Cardiac muscle cell (in vitro differentiated cells and primary cell): ENCODE data around the gene TSPAN2. TPM values are rescaled to one million over a fixed set of nuclear protein-coding genes. Genes with fewer than 3 reads are reported as not detected.
A peak's percentile ranks its signal among the peaks of the same experiment; 100 is the strongest.

Experiments used
- DNase-seq, 2 donors: peaks; one replicate each; pipeline versions ENCODE4 v3.0.0 to v3.0.0-alpha.2; 2010 to 2017; ENCODE audit warnings: low read depth in 1 of 2, low spot score in 1 of 2
- H3K27ac ChIP-seq: fragments of 200-600 bp; sonication (generic); 2 replicates; pipeline ENCODE4 v1.5.1; 2016
- H3K27me3 ChIP-seq: fragments of 200-600 bp; sonication (generic); 2 replicates; pipeline ENCODE4 v1.6.0; 2016; ENCODE audit warnings: control low read depth
- H3K36me3 ChIP-seq: fragments of 200-600 bp; sonication (generic); 2 replicates; pipeline ENCODE4 v1.5.1; 2016; ENCODE audit warnings: control low read depth
- H3K4me1 ChIP-seq: fragments of 200-600 bp; sonication (generic); 2 replicates; pipeline ENCODE4 v1.8.1; 2017; ENCODE audit warnings: low read depth, mild to moderate bottlenecking, mixed run types
- H3K4me3 ChIP-seq: fragments of 200-600 bp; sonication (generic); 2 replicates; pipeline ENCODE4 v1.5.1; 2016; ENCODE audit warnings: mild to moderate bottlenecking
- H3K9me3 ChIP-seq: fragments of 200-600 bp; sonication (generic); 2 replicates; pipeline ENCODE4 v1.5.1; 2017; ENCODE audit warnings: low read depth, mild to moderate bottlenecking, control low read depth
- polyA plus RNA-seq: library from polyadenylated mRNA; unstranded; fragments of >200 nt; fragmentation: Nextera tagmentation; extraction: Ambion mirVana; gene quantifications from 2 replicates; pipeline ENCODE4 v1.2.1, GENCODE V29; 2016
- total RNA-seq: library from RNA; depleted of rRNA; stranded (reverse); fragments of >200 nt; gene quantifications from 2 replicates; pipeline ENCODE4 v1.2.3, GENCODE V29; 2016
- TF ChIP-seq, protein P1 (sequence below): IDR thresholded peaks from 2 replicates; pipeline ENCODE4 v1.5.1; 2012; ENCODE audit warnings: low read depth, mild to moderate bottlenecking, low read length

The TSPAN2 gene
- total and polyA plus RNA-seq, 2 experiments from 2014 or later, result 26.6 to 88.0 TPM

DNA sequence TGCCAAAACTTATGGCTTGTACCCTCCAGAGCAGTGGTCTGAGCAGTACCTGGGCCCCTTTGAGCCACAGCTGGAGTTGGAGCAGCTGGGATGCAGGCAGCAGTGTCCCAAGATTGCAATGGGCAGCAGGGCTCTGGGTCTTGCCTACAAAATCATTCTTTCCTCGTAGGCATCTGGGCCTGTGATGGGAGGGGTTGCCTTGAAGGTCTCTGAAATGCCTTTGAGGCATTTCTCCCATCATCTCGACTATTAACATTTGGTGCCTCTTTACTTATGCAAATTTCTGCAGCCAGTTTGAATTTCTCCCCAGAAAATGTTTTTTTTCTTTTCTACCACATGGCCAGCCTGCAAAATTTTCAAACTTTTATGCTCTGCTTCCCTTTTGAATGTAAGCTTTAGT is 31.0 kb upstream of the TSPAN2 start:
- Histone ChIP-seq H3K4me1 (no peaks in the 10 kb centered on the region), H3K36me3 (no peaks in the 10 kb centered on the region), H3K27me3 (no peaks in the 10 kb centered on the region), H3K27ac (no peak overlapping the region), H3K9me3 (no peaks in the 10 kb centered on the region), H3K4me3 (no peak overlapping the region)
- TF ChIP-seq, protein P1, sequence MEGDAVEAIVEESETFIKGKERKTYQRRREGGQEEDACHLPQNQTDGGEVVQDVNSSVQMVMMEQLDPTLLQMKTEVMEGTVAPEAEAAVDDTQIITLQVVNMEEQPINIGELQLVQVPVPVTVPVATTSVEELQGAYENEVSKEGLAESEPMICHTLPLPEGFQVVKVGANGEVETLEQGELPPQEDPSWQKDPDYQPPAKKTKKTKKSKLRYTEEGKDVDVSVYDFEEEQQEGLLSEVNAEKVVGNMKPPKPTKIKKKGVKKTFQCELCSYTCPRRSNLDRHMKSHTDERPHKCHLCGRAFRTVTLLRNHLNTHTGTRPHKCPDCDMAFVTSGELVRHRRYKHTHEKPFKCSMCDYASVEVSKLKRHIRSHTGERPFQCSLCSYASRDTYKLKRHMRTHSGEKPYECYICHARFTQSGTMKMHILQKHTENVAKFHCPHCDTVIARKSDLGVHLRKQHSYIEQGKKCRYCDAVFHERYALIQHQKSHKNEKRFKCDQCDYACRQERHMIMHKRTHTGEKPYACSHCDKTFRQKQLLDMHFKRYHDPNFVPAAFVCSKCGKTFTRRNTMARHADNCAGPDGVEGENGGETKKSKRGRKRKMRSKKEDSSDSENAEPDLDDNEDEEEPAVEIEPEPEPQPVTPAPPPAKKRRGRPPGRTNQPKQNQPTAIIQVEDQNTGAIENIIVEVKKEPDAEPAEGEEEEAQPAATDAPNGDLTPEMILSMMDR, result no peak
- no peak for DNase-seq

- no peaks in the 10 kb centered on the region for H3K36me3 ChIP-seq
- TF ChIP-seq, protein P1, result no peak
- no peak overlapping the region for H3K27ac ChIP-seq
- no peak overlapping the region for H3K4me3 ChIP-seq
- H3K9me3 ChIP-seq, result no peaks in the 10 kb centered on the region
- no peaks in the 10 kb centered on the region for H3K4me1 ChIP-seq
- no peaks in the 10 kb centered on the region for H3K27me3 ChIP-seq
- no peak for DNase-seq
Measured at GRCh38 chr1:115118611-115119010, 29.3 kb upstream of the TSPAN2 start.

DNA sequence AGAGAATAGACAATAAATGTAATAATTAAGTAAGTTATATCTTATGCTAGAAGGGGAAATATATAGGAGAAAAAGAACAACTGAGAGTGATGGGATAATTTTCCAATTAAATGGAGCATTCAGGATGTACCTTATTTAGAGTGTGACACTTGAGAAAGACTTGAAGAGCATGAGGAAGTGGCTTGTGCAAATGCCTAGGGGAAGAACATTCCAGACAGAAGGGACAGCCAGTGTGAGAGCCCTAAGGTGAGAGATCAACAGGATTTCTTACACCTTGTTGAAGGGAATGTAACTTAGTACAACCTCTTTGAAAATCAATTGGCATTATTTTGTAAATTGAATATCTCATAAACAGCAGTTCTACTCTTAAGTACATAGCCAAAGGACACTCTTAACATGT is 28.8 kb upstream of the TSPAN2 start:
- H3K27ac ChIP-seq, result no peak overlapping the region
- no peak overlapping the region for H3K4me3 ChIP-seq
- TF ChIP-seq, protein P1, result no peak
- no peaks in the 10 kb centered on the region for H3K27me3 ChIP-seq
- H3K4me1 ChIP-seq, result no peaks in the 10 kb centered on the region
- DNase-seq, result no peak
- H3K36me3 ChIP-seq, result no peaks in the 10 kb centered on the region
- no peaks in the 10 kb centered on the region for H3K9me3 ChIP-seq

- DNase-seq, result no peak
- no peak overlapping the region for H3K27ac ChIP-seq
Measured at GRCh38 chr1:115117298-115117697, 28.0 kb upstream of the TSPAN2 start.

DNA sequence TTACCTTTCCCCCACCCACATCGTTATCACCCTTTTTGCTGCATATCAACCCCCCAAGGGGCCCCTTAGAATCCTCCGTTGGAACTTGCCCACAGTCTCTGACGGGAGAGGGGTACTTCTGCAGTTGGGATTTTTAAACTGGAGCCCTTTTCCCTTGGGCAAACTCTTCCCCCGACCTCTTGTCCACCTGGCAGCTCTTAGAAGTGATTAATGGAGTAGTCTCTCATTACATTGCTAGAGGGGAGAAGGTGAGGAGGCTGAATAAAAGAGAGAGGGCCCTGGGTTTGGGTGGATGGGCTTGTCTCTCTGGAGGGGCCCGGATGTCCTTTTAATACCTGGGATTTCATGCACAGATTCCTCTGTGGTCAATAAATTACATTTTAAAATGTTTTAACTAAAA is 27.2 kb upstream of the TSPAN2 start:
- no peaks in the 10 kb centered on the region for H3K9me3 ChIP-seq
- H3K27ac ChIP-seq, result no peak overlapping the region
- H3K4me3 ChIP-seq, result no peak overlapping the region
- no peaks in the 10 kb centered on the region for H3K36me3 ChIP-seq
- H3K4me1 ChIP-seq, result no peaks in the 10 kb centered on the region
- no peaks in the 10 kb centered on the region for H3K27me3 ChIP-seq
- TF ChIP-seq, protein P1, result no peak
- peak in 1 of 2 donors; percentile 17 for DNase-seq

More at GRCh38 chr1:115117298-115117697, 28.0 kb upstream of the TSPAN2 start:
- Histone ChIP-seq H3K36me3 (no peaks in the 10 kb centered on the region), H3K4me1 (no peaks in the 10 kb centered on the region), H3K9me3 (no peaks in the 10 kb centered on the region), H3K4me3 (no peak overlapping the region), H3K27me3 (no peaks in the 10 kb centered on the region)
- TF ChIP-seq, protein P1, result no peak
